ENCODE results near the gene ALAS1.

The ALAS1 gene

DNA sequence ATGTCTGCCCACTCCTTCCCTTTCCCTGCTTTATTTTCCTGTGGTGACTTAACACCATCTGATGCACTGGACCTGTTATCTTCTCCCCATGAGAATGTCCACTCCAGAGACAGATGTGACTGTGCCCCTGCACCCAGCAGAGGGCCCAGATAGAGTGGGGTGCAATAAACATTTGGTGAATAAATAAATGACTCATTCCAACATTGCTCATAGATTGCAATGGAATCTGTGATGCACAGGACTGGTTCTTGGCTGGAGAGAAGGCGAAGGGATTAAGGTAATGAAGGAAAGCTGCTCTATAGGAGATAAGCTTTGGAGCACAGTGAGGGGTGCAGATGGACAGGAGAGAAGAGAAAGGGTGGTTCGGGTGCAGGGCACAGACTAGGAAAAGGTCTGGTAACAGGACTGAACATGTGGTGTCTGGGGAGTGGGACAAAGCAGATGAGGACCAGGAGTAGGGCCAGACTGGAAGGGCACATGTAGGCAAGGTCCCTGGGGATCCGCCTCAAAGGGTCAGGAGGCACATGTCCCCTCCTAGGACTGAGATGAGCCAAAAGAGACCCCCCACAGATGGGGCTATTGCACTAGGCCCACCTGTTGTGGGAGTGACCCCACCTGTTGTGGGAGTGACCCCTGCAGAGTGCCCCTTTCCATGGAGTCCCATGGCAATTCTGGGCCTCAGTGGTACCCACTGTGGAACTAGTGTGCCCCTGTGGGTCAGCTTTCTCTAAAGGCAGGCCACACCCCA, 26.3 kb upstream of the ALAS1 start:
- H3K4me3 ChIP-seq (ENCODE audit: low read depth, low read length), result no peak overlapping the region
- in situ Hi-C loops (cut with HindIII; ENCODE audit: low sequenced_read_pairs), result no loop called here
- DNase-seq (ENCODE audit: low read depth, low spot score), result peak; percentile 6
- TF ChIP-seq, protein P1, sequence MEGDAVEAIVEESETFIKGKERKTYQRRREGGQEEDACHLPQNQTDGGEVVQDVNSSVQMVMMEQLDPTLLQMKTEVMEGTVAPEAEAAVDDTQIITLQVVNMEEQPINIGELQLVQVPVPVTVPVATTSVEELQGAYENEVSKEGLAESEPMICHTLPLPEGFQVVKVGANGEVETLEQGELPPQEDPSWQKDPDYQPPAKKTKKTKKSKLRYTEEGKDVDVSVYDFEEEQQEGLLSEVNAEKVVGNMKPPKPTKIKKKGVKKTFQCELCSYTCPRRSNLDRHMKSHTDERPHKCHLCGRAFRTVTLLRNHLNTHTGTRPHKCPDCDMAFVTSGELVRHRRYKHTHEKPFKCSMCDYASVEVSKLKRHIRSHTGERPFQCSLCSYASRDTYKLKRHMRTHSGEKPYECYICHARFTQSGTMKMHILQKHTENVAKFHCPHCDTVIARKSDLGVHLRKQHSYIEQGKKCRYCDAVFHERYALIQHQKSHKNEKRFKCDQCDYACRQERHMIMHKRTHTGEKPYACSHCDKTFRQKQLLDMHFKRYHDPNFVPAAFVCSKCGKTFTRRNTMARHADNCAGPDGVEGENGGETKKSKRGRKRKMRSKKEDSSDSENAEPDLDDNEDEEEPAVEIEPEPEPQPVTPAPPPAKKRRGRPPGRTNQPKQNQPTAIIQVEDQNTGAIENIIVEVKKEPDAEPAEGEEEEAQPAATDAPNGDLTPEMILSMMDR (IDR thresholded peaks at IDR 0.05; ENCODE audit: low read depth, low read length), result no peak

DNA sequence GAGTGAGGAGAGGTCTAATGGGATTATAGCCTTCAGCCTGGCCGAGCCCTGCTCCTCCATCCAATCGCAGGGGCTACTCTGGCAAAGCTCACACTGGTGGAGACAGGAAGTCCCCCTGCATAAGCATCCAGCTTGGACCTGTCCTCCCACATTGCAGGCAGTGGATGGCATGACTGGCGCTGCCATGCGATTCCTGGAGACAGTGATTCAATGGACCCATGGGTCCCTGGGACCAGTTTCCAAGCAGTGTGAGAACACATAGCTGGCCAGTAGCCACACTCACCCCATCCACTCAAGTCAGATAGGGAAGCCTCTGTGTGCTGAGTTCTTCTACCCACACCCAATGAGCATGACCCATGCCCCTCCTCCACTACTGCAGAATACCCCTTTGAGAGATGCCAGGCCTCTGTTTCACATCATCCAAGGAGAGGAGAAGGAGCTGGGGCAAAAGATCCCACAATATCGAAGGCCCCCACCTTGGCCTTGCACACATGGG, 25.6 kb upstream of the ALAS1 start:
- H3K4me3 ChIP-seq (ENCODE audit: low read depth, low read length), result no peak overlapping the region
- no peak for DNase-seq (ENCODE audit: low read depth, low spot score)
- TF ChIP-seq, protein P1 (IDR thresholded peaks at IDR 0.05; ENCODE audit: low read depth, low read length), result no peak
- in situ Hi-C loops (cut with HindIII; ENCODE audit: low sequenced_read_pairs), result no loop called here

DNA sequence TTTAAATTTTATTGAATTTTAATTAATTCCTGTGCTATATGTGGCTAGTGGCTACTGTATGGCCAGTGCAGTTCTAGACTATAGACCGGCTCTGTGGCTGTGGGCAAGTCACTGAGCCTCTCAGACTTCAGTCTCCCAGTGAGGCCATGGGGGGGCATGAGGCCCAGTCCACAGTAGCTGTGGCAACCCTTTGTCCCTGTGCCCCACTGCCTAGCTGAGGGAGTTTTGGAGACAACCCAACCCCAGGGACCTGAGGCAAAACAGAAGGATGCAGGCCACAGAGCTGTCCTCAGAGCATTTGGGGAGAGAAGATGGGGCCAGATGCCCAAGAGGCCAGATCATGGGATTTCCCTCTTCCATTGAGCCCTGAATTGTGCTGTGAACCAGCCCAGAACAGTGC, 24.9 kb upstream of the ALAS1 start:
- TF ChIP-seq, protein P1 (IDR thresholded peaks at IDR 0.05; ENCODE audit: low read depth, low read length), result no peak
- H3K4me3 ChIP-seq (ENCODE audit: low read depth, low read length), result no peak overlapping the region
- in situ Hi-C loops (cut with HindIII; ENCODE audit: low sequenced_read_pairs), result no loop called here
- DNase-seq (ENCODE audit: low read depth, low spot score), result no peak

DNA sequence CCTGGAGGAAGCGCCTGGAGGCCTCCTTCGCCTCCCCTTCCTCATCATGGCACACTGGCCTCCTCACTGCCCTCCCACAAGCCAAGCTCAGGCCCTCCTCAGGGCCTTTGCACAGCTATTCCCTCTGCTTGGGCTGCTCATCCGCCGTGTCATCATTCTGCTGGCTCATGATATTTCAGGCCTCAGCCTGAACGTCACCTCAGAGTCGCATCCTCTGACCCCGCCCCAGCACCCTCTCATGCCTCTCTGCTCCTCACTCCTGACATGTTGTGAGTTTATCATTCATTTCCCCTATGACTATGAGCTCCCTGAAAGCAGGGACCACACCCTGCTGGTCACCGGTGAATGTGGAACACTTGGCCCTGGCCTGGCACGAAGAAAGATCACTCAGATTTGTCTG, 23.1 kb upstream of the ALAS1 start:
- no peak for DNase-seq (ENCODE audit: low read depth, low spot score)
- in situ Hi-C loops (cut with HindIII; ENCODE audit: low sequenced_read_pairs), result no loop called here
- TF ChIP-seq, protein P1 (IDR thresholded peaks at IDR 0.05; ENCODE audit: low read depth, low read length), result no peak
- no peak overlapping the region for H3K4me3 ChIP-seq (ENCODE audit: low read depth, low read length)

DNA sequence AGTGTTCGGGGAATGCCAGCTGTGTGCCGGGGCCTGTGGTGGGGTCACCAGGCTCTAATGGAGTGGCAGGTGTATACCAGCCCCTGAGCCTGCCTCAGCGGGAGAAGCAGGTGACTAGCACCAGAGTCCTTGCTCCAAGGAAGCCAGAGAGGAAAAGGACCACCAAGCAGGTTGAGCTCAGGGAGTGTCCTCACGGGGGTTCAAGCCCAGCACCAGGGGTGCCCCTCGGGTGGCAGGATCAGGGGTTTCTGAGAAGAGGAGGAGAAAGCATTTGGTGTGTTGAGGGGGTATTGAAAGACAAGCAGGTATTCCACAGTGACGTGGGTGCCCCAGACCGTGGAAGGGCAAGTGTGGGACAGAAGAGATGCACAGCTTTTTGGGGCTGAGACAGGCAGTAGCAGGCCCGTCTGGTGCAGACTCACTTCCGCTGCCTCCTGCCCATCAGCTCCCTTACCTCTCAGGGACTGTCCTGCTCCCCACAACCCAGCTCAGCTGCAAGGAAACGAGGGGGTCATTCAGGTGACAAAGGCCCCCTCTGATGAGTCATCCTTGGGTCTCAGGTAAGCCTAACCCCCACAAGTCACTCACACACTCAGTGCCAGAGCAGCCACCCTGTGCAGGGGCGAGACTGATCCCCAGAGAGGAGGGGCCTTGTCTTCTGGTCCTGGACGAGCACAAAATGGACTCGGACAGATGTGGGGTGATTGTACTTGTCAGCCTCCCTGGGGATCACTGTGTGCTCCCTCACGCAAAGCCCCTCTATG, 22.4 kb upstream of the ALAS1 start:
- TF ChIP-seq, protein P1 (IDR thresholded peaks at IDR 0.05; ENCODE audit: low read depth, low read length), result no peak
- no peak for DNase-seq (ENCODE audit: low read depth, low spot score)
- in situ Hi-C loops (cut with HindIII; ENCODE audit: low sequenced_read_pairs), result no loop called here
- no peak overlapping the region for H3K4me3 ChIP-seq (ENCODE audit: low read depth, low read length)

DNA sequence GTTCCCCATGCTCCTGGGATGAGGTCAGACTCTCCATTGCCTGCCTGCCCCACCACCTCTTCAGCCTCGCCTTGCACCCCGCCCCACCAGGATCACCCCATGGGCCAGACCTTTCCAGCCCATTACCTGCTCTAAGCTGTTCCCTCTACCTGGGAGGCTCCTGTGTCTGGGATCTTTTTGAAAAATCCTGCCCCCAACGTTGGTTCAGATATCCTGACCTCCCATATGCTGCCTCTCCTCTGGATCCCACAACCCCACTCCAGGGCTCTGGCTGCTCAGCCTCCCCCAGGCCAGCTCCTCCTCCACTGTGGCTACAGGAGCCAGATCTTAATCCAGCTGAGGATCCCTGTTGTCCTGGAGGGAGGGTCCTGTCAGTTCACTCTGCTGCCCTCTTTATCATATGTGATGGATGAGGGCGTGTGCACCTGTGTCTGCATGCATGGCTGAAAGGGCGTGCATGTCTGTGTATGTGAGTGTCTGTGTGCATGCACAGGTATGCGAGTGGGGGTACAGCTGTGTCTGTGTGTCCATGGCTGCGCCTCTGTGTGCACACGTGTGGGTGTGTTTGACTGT, 21.7 kb upstream of the ALAS1 start:
- TF ChIP-seq, protein P1 (IDR thresholded peaks at IDR 0.05; ENCODE audit: low read depth, low read length), result no peak
- no peak for DNase-seq (ENCODE audit: low read depth, low spot score)
- no peak overlapping the region for H3K4me3 ChIP-seq (ENCODE audit: low read depth, low read length)
- in situ Hi-C loops (cut with HindIII; ENCODE audit: low sequenced_read_pairs), result no loop called here
